Natural killer cell (primary cell): ENCODE measurements around the gene RSRC2. TPM values are rescaled to one million over a fixed set of nuclear protein-coding genes. Genes with fewer than 3 reads are reported as not detected.

Experiments used
- ATAC-seq, 3 donors: fragments of 150-1000 bp in 2 of 3; fragments of 200-7000 bp in 1 of 3; cut with Tn5 transposase; 1 replicate in 1 of 3; 2 replicates in 2 of 3; pipeline ENCODE4 v1.10.0; 2021; ENCODE audit warnings: mild to moderate bottlenecking in 2 of 3, moderate library complexity in 2 of 3
- DNase-seq, 2 donors: peaks; one replicate each; pipeline versions ENCODE4 v3.0.0 to v3.0.0-alpha.2; 2013 to 2021; ENCODE audit warnings: mixed read lengths in 1 of 2
- H3K27ac ChIP-seq: one replicate; pipeline ENCODE4 v1.5.1; 2013; ENCODE audit warnings: mild to moderate bottlenecking, low read length
- H3K27me3 ChIP-seq: one replicate; pipeline ENCODE4 v1.6.1; 2013; ENCODE audit warnings: low read length; ENCODE audit not compliant: control insufficient read depth, insufficient read depth
- H3K36me3 ChIP-seq: one replicate; pipeline ENCODE4 v1.6.1; 2013; ENCODE audit warnings: low read length; ENCODE audit not compliant: control insufficient read depth, insufficient read depth
- H3K4me1 ChIP-seq: one replicate; pipeline ENCODE4 v1.6.1; 2013; ENCODE audit warnings: low read length; ENCODE audit not compliant: control insufficient read depth, insufficient read depth
- H3K4me3 ChIP-seq: one replicate; pipeline ENCODE4 v1.5.1; 2013; ENCODE audit warnings: low read length
- H3K9me3 ChIP-seq: one replicate; pipeline ENCODE4 v1.6.1; 2013; ENCODE audit warnings: low read length; ENCODE audit not compliant: control insufficient read depth, insufficient read depth
- H3K27ac Mint-ChIP-seq, 2 donors: one replicate each; pipeline ENCODE4 v1.8.0; 2022; ENCODE audit warnings: mild to moderate bottlenecking in 2 of 2, mixed read lengths in 2 of 2, moderate library complexity in 1 of 2
- H3K27me3 Mint-ChIP-seq, 2 donors: one replicate each; pipeline ENCODE4 v1.8.0; 2022; ENCODE audit warnings: low read depth in 2 of 2, mixed read lengths in 2 of 2
- H3K36me3 Mint-ChIP-seq: one replicate; pipeline ENCODE4 v1.8.0; 2022; ENCODE audit warnings: mixed read lengths
- H3K4me1 Mint-ChIP-seq, 2 donors: one replicate each; pipeline ENCODE4 v1.8.0; 2022; ENCODE audit warnings: mixed read lengths in 2 of 2
- H3K4me3 Mint-ChIP-seq: one replicate; pipeline ENCODE4 v1.8.0; 2022; ENCODE audit warnings: mild to moderate bottlenecking, moderate library complexity, mixed read lengths
- H3K9me3 Mint-ChIP-seq, 2 donors: one replicate each; pipeline ENCODE4 v1.8.0; 2022; ENCODE audit warnings: mixed read lengths in 2 of 2
- CTCF ChIP-seq: fragments of 200-600 bp; IDR thresholded peaks from one replicate; pipeline ENCODE4 v1.8.0; 2022; ENCODE audit warnings: antibody characterized with exemption
- WGBS: methylation state at CpG from one replicate; pipeline ENCODE4 v1.1.7; 2013; ENCODE audit warnings: missing lambda C conversion rate; ENCODE audit not compliant: insufficient coverage; 5-methylcytosine and 5-hydroxymethylcytosine counted together
- intact Hi-C: fragments of 100-400 bp; cut with micrococcal nuclease; formaldehyde crosslinking; loops from one replicate; pipeline ENCODE4 v1.14.2; 2022
- total RNA-seq, 4 donors: library from RNA; stranded (reverse); fragments of 120-200 nt in 1 of 4; gene quantifications; one replicate each; pipeline versions ENCODE4 v1.2.3 to v1.2.4, GENCODE V29; 2013 to 2022

Gene RSRC2
- total RNA-seq, 3 donors from 2014 or later (not counting 1 experiment from before 2014, with no cell fraction given), result 252 to 310 (median 266) TPM

GRCh38 chr12:122547330-122547729 lies 20.6 kb upstream of the RSRC2 start:
- Mint-ChIP-seq H3K27me3 (no peaks in the 10 kb centered on the region), H3K9me3 (no peaks in the 10 kb centered on the region), H3K27ac (no peak overlapping the region), H3K4me3 (no peak overlapping the region), H3K4me1 (no peaks in the 10 kb centered on the region), H3K36me3 (peaks cover 13% of the 10 kb centered on the region)
- Histone ChIP-seq H3K4me1 (no peaks in the 10 kb centered on the region), H3K27me3 (no peaks in the 10 kb centered on the region), H3K36me3 (peaks cover 41% of the 10 kb centered on the region), H3K27ac (no peak overlapping the region), H3K4me3 (no peak overlapping the region), H3K9me3 (no peaks in the 10 kb centered on the region)
- WGBS, result 92% methylated on average over 1 of the region's 5 CpGs
- intact Hi-C loops, result no loop called here
- no peak for ATAC-seq
- no peak for TF ChIP-seq CTCF
- DNase-seq, result no peak

GRCh38 chr12:122545855-122546254 lies 19.1 kb upstream of the RSRC2 start:
- TF ChIP-seq CTCF, result no peak
- H3K36me3 Mint-ChIP-seq, result peaks cover 5% of the 10 kb centered on the region
- H3K4me1 ChIP-seq, result no peaks in the 10 kb centered on the region
- no peak overlapping the region for H3K27ac Mint-ChIP-seq
- H3K9me3 Mint-ChIP-seq, result no peaks in the 10 kb centered on the region
- no peaks in the 10 kb centered on the region for H3K27me3 ChIP-seq
- ATAC-seq (no peak), DNase-seq (no peak)
- H3K36me3 ChIP-seq, result peaks cover 33% of the 10 kb centered on the region
- H3K9me3 ChIP-seq, result no peaks in the 10 kb centered on the region
- no peaks in the 10 kb centered on the region for H3K4me1 Mint-ChIP-seq
- no peak overlapping the region for H3K4me3 Mint-ChIP-seq
- no peaks in the 10 kb centered on the region for H3K27me3 Mint-ChIP-seq
- intact Hi-C loops, result no loop called here
- no peak overlapping the region for H3K4me3 ChIP-seq
- no peak overlapping the region for H3K27ac ChIP-seq
- WGBS, result 89% methylated on average over 2 of the region's 2 CpGs

GRCh38 chr12:122544537-122544936 lies 17.8 kb upstream of the RSRC2 start:
- DNase-seq (no peak), ATAC-seq (no peak)
- H3K4me1 ChIP-seq, result no peaks in the 10 kb centered on the region
- H3K27me3 ChIP-seq, result no peaks in the 10 kb centered on the region
- H3K4me3 ChIP-seq, result no peak overlapping the region
- H3K9me3 Mint-ChIP-seq, result no peaks in the 10 kb centered on the region
- no peak overlapping the region for H3K4me3 Mint-ChIP-seq
- TF ChIP-seq CTCF, result no peak
- WGBS, result 94% methylated on average over 2 of the region's 2 CpGs
- no peaks in the 10 kb centered on the region for H3K9me3 ChIP-seq
- H3K36me3 ChIP-seq, result peaks cover 22% of the 10 kb centered on the region
- H3K27ac Mint-ChIP-seq, result no peak overlapping the region
- H3K27ac ChIP-seq, result no peak overlapping the region
- no peaks in the 10 kb centered on the region for H3K4me1 Mint-ChIP-seq
- peaks cover 5% of the 10 kb centered on the region for H3K36me3 Mint-ChIP-seq
- intact Hi-C loops, result no loop called here
- no peaks in the 10 kb centered on the region for H3K27me3 Mint-ChIP-seq

- no peaks in the 10 kb centered on the region for H3K4me1 ChIP-seq
- ATAC-seq, result no peak
- no peaks in the 10 kb centered on the region for H3K36me3 Mint-ChIP-seq
- TF ChIP-seq CTCF, result no peak
- peaks cover 14% of the 10 kb centered on the region for H3K36me3 ChIP-seq
- no peak overlapping the region for H3K4me3 Mint-ChIP-seq
- 99% methylated on average over 4 of the region's 5 CpGs for WGBS
- no peak overlapping the region for H3K4me3 ChIP-seq
- intact Hi-C loops, result no loop called here
- no peak for DNase-seq
- no peaks in the 10 kb centered on the region for H3K9me3 ChIP-seq
- no peaks in the 10 kb centered on the region for H3K4me1 Mint-ChIP-seq
- H3K27ac ChIP-seq, result no peak overlapping the region
- H3K27me3 ChIP-seq, result no peaks in the 10 kb centered on the region
- H3K27me3 Mint-ChIP-seq, result no peaks in the 10 kb centered on the region
- no peaks in the 10 kb centered on the region for H3K9me3 Mint-ChIP-seq
- H3K27ac Mint-ChIP-seq, result no peak overlapping the region
Observed at GRCh38 chr12:122538496-122538895, 11.8 kb upstream of the RSRC2 start.
